GM18951 (cell line): ENCODE data around the gene CPOX.

Experiments used
- POLR2A ChIP-seq: IDR thresholded peaks from 4 replicates; pipeline ENCODE4 v1.6.1; 2011; ENCODE audit warnings: mild to moderate bottlenecking; ENCODE audit not compliant: insufficient read length, insufficient read depth; ENCODE audit errors: extremely low read depth
- in situ Hi-C: fragments of 300-500 bp; cut with MboI; formaldehyde crosslinking; loops from one replicate; pipeline ENCODE4 v1.12.0; 2022; ENCODE audit warnings: low sequenced_read_pairs, mixed read lengths, inconsistent platforms; ENCODE audit not compliant: unreplicated experiment

CPOX gene

GRCh38 chr3:98532709-98533571 is 60.5 kb downstream of the CPOX start:
- peak; percentile 34 for TF ChIP-seq POLR2A
- in situ Hi-C loops: no loop called here

DNA sequence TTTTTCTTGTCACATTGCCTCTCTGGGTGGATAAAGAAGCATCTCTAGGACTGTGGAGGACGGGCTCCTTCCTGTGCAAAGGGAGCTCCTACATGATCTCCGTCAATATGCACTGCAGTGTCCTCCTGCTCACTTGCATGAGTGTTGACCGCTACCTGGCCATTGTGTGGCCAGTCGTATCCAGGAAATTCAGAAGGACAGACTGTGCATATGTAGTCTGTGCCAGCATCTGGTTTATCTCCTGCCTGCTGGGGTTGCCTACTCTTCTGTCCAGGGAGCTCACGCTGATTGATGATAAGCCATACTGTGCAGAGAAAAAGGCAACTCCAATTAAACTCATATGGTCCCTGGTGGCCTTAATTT is 61.2 kb downstream of the CPOX start:
- in situ Hi-C loops: no loop called here
- TF ChIP-seq POLR2A: peak; percentile 46

DNA sequence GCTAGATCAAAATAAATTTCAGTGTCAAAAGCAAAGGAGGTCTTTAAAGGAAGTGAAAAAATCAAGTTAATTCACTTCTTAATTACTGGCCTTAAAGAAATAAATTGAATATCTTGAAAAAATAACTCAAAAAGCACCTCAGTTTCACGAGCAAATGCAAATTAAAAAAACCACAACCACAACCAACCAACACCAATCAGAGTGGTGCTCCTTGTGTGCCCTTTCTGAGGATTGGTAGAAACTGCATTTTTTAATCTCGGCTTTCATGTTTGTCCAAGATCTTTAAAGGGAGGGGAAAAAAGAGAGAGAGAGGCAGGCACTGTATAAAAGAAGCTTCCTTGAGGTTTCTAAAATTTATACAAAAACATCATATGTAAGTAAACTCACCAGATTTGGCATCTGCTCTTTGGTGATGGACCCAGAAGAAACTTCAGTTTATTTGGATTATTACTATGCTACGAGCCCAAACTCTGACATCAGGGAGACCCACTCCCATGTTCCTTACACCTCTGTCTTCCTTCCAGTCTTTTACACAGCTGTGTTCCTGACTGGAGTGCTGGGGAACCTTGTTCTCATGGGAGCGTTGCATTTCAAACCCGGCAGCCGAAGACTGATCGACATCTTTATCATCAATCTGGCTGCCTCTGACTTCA is 61.7 kb downstream of the CPOX start, which contains the start of gene GPR15:
Gene GPR15, plus strand, starts transcription at position 357 of the 653 bp plus-strand sequence. Its CDS starts 56 bp downstream, at position 413.
- in situ Hi-C loops: no loop called here
- TF ChIP-seq POLR2A: peak; percentile 54

DNA sequence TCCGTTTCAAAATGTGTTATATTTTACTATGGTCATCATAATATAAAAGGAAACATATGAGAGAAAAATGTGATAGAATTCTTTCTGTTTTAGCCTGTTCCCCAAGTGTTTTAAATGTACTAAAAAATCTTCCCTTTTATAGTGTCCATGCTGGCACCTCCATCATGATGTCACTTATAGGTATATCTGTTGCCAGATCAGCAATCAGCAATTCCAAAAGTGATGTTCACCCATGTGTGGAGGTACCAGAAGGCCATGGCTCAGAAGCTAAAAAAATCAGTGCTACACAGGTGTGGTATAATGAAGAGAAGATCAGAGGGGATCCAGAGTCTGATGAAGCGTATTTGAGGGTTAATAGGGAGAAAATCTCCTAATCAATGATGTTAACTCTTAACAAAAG is 62.7 kb downstream of the CPOX start:
- TF ChIP-seq POLR2A: no peak
- in situ Hi-C loops: no loop called here

GRCh38 chr3:98529856-98530459 is 63.5 kb downstream of the CPOX start:
- in situ Hi-C loops: no loop called here
- peak; percentile 22 for TF ChIP-seq POLR2A
